ENCODE data around the gene GSTM2.

GRCh38 chr1:109623601-109624161 lies 44.2 kb upstream of the GSTM2 start:
- TF ChIP-seq CTCF (IDR thresholded peaks at IDR 0.05) (no peak), POLR2A (IDR thresholded peaks at IDR 0.05) (no peak), POLR2AphosphoS5 (IDR thresholded peaks at IDR 0.05) (no peak), EP300 (IDR thresholded peaks at IDR 0.05) (no peak)
